ENCODE data around the gene CTRB1.
"Not testable (repeated sequence)": the region's sequence is repeated elsewhere in the genome, so short reads cannot be mapped to it uniquely, and the experiment has no call there.

Gene CTRB1

DNA sequence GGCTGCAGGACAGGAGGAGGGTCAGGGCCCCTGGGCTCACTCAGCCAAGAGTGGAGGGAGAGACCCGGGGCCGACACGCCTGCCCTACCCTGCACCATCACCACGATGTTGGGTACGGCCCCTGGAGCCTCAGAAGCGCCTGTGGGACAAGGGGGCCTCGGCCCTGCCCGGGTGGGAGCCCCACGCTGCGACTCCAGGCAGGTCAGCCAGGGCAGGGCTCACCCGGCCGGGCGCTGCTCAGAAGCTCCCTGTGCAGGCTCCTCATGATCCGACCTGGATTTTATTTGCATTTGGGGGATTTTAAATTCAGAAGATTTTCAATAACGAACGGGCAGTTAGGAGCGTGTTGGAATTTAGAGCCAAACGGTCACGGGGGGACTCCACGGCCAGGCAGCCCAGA, 13.9 kb upstream of the CTRB1 start:
- not testable (repeated sequence) for DNase-seq

DNA sequence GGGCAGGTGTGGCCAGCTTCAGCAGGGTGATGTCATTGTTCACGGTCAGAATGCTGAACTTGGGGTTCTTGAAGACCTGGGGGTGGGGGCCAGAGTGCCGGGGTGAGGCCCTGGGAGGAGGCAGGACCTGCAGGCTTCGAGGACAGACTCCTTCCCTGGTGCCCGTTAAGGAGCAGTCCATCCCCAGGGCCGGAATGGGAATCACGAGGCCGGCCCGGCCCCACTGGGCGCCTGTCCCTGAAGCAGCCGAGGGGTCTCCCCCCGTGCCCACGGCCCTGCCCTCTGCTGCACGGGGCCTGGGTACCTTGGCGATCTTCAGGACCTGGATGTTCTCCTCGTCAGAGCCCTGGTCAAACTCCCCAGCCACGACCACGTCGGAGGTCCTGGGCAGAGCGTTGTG, 13.3 kb upstream of the CTRB1 start:
- not testable (repeated sequence) for DNase-seq

DNA sequence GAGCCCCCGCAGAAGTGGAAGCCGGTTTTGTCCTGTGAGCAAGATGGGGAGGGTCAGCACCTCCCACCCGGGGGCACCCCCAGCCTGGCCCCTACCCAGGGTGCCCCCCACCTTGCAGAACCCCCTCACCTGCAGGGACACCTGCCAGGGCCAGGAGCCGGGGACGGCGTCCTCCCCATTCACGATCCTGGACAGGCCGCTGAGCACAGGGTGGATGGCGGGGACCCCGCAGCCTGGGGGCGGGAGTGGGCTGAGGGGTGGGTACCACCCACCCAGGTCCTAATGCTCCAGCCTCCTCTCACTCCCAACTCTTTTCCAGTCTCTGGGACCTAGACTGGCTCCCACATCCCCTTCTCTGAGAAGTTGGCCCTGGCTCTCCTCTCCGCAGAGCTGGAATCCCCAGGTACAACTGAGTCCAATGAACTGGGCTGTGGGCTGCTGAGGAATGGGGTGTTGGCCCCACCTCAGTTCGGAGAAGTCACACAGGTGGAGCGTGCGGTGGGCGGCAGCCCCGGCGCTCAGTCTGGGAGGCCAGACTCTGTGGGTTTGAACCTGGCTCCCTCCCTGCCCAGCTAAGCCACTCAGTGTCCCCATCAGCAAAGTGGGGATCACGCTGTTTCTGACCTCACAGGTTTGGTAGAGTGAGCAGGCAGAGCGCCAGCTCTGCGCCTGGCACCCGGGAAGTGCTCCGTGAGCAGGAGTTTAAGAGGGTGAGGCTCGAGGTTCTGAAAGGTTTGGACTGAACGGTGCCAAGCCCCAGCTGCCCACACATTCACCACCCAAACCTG, 12.6 kb upstream of the CTRB1 start:
- not testable (repeated sequence) for DNase-seq

DNA sequence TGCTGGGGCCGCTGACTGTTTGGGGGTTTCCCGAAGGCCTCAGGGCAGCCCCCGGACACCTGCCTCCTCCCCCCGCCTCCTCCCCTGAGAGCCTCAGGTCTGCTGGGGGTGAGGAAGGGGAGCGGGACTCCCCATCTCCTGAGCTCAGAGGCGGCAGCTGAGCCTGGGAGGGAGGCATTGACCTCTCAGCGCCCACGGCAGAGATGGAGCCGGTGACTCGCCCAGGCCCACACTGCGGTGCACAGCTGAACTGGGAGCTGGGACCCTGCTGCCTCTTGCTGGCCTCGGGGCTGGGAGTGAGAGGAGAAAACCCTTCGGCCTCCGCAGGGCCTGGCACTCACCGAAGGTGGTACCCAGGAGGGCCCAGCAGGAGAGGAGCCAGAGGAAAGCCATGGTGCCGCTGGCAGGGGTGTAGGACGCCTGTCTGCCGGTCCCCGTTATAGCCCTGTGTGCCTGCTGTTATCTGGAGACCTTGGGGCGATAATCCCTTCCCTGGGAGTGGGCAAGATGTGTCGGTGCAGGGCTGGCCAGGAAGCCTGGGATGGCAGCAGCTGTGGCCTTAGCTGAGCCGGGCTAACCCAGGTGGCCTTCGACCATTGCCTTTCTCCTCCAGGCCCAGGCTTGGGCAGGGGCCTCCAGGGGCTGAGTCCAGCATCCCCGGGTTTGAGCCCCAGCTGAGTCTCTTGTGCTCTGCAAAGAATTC, 11.9 kb upstream of the CTRB1 start, which contains the start of gene CTRB2:
TSS of gene CTRB2 (minus strand) at position 413 of the 703 bp plus-strand sequence. CDS start at position 393, 20 bp downstream.
- no peak for DNase-seq

DNA sequence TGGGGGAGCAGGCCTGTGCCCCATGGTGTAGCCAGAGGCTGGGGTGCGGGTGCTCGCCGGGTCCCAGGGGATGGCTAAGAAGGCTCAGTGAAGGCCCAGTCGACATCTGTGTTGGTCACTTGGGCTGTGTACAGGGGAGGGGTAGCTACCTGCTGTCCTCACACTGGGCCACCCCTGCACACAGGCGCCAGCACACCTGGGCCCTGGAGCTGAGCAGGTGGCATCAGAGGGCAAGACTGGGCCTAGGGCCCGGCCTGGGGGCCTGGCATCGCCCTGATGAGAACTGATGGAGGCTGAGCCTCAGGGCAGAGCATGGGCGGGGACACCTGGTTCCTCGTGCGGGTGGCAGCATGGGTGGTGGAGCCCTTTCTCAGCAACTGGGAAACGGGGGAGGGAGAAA, 11.0 kb upstream of the CTRB1 start:
- DNase-seq: no peak

DNA sequence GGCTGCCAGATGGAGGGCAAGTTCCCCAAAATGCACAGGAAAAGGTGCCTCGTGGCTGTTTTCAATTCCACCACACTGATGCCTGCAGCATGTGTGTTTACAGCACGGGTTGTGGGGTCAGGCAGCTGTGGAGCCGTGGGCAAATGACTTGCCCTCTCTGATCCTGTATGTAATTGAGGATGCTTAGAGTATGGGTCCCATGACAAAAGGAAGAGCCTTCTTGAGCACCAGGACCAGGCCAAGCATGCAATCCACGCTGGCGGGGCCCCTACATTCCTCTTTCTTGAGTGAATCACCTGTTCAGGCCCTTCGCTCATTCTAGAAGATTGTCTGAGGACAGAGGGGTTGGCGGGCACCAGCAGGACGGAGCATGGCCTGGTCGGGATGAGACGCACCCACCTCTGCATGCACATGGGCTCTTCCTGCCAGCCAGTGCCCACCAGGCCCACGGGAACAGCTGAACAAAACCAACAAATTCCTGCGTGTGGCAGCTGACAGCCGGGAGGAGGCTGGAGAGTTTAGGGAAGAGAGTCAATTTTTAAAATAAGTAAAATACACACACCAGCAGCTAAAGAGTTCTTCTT, 10.5 kb upstream of the CTRB1 start:
- DNase-seq: no peak

DNA sequence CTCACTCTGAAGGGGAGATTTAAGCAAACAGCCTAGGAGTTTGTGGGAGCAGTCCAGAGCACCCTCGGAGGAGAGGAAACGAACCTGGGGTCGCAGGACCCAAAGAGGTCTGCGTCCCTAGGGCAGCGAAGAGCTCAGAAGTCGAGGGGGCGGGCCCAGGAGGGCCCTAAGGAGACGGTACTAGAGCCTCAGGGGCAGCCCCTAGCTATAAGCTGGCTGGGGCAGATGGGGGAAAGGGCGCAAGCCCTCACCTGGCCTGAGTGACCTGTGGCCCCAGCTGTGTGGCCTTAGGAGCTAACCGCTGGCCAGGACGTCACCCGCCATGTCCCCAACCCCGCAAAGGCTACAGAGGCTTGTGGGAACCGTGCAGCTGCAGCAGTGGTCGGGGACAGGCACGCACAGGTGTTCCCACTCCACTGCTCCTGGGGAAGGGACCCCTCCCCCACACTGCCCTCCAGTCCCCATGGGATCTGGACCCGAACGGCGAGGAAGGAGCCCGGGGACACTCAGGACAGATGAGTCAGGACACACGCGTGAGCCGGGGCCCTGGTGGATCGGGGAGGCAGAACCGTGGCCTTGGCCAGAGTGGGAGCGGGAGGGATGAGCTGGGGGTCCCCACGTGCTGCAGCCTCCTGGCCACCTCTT, 9.8 kb upstream of the CTRB1 start:
- DNase-seq: no peak

DNA sequence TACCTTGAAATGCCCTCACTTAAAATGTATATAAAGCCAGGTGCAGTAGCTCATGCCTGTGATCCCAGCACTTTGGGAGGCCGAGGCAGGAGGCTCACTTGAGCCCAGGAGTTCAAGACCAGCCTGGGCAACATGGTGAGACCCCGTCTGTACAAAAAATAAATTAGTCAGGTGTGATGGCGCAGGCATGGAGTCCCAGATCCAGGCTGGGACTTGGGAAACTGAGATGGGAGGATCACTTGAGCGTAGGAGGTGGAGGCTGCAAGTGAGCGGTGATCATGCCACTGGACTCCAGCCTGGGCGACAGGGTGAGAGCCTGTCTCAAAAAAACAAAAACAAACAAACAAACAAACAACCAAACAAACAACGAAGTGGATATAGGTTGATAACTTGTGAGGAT, 9.3 kb upstream of the CTRB1 start:
- not testable (repeated sequence) for DNase-seq

DNA sequence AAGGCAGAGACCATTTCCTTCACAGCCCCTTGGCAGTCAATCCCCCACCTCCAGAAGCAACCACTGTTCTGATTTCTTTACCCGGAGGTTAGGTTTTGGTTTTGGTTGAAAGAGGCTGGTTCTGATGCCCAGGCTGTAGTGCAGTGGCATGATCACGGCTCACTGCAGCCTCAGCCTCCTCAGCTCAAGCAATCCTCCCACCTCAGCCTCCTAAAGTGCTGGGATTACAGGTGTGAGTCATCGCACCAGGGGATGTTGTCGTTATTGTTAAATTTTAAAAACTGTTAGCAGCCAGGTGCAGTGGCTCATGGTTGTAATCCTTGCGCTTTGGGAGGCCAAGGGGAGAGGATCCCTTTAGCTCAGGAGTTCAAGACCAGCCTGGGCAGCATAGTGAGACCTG, 8.8 kb upstream of the CTRB1 start:
- DNase-seq: no peak

DNA sequence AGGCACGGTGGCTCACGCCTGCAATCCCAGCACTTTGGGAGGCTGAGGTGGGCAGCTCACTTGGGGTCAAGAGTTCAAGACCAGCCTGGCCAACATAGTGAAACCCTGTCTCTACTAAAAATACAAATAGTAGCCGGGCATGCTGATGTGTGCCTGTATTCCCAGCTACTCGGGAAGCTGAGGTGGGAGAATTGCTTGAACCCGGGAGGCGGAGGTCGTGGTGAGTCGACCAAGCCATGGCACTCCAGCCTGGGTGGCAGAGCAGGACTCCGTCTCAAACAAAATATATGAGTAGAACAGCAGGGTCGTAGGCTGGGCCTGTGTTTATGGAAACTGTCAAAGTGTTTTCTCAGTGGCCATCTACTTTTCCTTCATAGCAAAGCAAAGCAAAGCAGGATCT, 7.5 kb upstream of the CTRB1 start:
- not testable (repeated sequence) for DNase-seq

DNA sequence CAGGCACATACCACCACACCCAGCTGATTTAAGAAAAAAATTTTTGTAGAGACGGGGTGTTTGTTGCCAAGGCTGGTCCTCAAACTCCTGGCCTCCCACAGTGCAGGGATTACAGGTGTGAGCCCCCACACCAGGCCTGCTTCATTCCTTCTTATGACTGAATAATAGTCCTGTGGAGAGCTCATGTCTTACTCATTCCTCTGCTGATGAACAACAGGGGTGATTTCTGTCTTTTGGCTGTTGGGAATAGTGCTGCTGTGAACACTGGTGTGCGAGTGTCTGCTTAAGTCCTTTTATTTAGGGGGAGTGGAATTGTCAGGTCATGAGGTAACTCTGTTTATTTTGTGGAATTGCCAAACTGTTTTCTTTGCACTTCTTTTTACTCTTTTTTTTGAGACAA, 2.7 kb upstream of the CTRB1 start:
- no peak for DNase-seq

DNA sequence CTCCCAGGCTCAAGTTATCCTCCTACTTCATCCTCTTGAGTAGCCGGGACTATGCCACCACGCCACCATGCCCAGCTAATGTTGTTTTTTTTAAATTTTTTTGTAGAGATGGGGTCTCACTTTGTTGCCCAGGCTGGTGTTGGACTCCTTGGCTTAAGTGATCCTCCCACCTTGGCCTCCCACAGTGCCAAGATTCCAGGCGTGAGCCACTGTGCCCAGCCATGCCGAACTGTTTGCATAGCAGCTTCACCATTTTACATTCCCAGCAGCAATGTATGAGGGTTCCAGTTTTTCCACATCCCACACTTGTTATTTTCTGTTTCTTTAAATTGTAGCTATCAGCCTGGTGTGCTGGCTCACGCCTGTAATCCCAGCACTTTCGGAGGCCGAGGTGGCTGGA, 2.2 kb upstream of the CTRB1 start:
- no peak for DNase-seq

DNA sequence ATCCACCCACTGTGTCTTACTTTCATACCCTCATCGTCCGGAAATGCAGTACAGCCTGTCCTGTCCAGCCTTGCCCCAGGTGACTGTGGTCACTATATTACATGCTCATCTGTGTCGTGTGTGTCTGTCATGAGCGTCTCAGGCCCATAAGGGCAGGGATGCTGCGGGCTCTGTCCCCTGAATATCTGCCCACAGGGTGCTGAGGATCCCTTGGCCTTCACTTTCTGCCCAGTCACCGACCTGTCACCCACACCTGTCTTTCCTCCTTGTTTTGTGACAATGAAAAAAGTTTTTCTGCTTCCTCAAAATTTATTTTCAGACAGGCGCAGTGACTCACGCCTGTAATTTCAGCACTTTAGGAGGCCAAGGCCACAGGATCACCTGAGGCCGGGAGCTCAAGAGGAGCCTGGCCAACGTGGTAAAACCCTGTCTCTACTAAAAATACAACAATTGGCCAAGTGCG, 1.4 kb upstream of the CTRB1 start:
- no peak for DNase-seq

DNA sequence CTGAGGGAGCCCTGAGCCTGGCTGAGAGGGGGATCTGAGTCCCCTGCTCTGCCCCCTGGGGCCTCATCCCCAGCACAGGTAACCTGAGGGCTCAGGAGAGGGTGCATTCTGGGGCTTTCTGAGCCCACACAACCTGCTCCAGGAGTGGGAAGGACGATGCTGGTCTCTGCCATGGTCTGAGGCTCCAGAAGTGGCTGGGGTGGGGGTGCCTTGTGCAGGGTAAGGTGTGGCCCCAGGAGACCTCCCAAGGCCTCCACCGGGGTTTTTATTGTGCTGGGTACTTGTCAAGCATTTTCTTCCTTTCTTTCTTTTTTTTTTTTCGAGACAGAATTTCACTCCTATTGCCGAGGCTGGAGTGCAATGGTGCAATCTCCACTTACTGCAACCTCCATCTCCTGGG, 300 bp downstream of the CTRB1 start:
- DNase-seq: no peak

DNA sequence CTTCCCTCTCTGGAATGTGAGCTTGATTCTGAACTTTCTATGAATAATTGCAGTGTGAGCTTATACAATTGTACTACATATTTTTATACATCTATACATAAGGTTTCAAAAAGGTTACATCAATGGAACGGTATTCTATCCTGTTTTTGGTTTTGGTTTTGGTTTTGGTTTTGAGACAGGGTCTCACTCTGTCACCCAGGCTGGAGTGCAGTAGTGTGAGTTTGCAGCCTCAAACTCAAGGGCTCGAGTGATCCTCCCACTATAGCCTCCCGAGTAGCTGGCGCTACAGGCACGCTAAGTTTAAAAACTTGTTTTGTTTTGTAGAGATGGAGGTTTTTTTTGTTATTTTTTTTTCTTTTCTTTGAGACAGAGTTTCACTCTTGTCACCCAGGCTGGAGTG, 1.1 kb downstream of the CTRB1 start:
- no peak for DNase-seq

DNA sequence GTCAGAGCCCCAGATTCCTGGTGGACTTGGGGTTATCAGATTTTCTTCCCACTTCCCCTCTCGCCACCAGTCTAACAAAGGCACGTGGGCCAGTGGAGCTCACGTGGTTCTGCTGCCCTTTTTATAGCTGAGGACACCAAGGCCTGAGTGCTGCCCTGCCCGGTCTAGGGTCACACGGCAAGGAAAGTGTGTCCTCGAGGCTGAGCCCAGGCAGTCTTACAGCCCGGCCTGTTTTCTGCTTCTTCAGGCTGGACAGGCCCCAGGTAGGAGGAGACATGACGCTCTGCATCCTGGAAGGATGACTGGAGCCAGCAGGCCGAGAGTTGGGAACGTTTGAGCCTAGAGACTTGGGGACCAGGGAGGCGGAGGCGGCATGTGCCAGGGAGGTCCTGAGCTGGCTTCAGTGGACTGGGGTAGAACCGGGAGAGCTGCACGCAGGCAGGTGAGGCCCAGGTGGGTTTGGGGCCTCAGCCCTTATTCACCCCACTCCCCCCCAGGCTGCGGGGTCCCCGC, 3.5 kb downstream of the CTRB1 start:
- no peak for DNase-seq

DNA sequence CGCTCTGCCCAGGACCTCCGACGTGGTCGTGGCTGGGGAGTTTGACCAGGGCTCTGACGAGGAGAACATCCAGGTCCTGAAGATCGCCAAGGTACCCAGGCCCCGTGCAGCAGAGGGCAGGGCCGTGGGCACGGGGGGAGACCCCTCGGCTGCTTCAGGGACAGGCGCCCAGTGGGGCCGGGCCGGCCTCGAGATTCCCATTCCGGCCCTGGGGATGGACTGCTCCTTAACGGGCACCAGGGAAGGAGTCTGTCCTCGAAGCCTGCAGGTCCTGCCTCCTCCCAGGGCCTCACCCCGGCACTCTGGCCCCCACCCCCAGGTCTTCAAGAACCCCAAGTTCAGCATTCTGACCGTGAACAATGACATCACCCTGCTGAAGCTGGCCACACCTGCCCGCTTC, 4.3 kb downstream of the CTRB1 start:
- DNase-seq: not testable (repeated sequence)

DNA sequence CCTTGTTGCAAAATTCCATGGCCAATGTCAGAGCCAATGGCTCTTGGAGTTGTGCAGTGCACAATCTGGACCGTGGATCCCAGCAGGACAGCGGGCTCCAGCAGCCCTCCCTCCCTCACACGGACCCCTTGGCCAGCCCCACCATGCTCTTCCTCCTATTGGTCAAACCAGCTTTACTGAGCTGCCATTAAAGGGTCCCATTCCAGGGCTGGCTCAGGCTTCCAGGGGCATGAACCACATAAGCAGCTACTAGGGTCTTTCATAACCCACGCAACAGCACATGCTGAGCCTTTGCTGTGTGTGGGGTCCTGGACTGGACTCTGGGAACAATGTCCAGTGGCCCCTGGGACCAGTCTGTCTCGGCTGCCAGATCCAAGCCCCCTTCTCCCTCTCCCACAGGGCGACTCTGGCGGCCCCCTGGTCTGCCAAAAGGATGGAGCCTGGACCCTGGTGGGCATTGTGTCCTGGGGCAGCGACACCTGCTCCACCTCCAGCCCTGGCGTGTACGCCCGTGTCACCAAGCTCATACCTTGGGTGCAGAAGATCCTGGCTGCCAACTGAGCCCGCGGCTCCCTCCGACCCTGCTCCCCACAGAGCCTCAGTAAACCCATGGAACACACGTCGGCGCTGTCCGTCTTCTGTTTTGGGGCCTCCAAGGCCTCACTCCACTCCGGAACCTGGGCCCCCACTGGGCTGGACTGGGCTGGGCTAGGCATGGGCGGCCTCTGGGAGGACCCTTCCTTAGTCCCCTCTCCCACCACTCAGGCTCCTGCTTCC, 5.7 kb downstream of the CTRB1 start:
- no peak for DNase-seq

DNA sequence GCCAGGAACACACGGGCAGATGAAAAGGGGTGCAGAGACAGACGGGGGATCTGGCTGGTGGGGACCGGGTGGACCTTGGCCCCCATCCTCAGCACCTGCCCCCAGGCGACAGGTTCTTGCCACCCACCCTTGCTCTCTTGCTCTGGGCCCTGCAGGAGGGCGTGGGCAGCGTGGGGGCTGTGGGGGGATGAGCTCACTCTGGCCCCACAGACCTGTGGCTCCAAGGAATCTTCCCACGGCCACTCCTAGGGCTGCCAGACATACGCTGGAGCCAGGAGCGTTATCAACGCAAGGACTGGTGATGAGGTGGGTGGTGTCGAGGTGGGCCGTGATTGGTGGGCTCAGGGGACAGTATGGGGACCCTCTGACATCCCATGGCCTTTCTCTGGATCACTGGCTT, 6.3 kb downstream of the CTRB1 start:
- DNase-seq: no peak

DNA sequence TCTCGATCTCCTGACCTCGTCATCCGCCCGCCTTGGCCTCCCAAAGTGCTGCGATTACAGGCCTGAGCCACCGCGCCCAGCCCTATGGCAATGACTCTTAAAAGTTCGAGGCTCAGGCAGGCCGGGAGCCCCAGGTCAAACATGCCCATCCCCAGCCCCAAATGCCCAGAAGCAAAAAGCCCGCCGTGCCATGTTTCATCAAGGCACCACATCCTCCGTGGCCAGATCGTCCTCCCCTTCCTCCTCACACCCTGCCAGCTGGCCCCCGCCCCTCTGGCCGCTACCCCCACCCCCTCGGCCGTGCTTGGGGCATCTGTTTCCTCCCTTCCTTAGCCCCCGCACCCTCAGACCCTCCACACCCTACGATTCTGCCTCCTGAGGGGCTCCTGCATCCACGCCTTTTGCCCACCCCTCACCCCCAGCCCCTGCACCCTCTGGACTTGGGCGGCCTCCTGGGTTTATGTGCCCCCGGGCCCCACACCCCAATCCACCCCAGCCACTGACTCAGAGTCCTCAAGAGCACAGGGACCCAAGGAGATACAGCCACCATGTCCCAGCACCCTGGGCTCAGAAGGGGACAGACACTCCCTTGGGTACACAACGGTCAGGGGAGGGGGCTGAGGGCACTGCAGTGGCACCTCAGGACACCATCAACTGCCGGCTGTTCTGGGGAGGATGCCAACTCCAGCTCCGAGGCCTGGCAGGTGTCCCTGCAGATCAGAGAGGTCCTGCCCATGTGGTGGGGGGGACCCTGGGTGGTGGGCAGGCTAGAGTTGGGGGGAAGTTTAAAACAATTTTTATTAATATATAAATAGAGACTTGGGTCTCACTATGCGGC, 7.1 kb downstream of the CTRB1 start:
- DNase-seq: no peak

DNA sequence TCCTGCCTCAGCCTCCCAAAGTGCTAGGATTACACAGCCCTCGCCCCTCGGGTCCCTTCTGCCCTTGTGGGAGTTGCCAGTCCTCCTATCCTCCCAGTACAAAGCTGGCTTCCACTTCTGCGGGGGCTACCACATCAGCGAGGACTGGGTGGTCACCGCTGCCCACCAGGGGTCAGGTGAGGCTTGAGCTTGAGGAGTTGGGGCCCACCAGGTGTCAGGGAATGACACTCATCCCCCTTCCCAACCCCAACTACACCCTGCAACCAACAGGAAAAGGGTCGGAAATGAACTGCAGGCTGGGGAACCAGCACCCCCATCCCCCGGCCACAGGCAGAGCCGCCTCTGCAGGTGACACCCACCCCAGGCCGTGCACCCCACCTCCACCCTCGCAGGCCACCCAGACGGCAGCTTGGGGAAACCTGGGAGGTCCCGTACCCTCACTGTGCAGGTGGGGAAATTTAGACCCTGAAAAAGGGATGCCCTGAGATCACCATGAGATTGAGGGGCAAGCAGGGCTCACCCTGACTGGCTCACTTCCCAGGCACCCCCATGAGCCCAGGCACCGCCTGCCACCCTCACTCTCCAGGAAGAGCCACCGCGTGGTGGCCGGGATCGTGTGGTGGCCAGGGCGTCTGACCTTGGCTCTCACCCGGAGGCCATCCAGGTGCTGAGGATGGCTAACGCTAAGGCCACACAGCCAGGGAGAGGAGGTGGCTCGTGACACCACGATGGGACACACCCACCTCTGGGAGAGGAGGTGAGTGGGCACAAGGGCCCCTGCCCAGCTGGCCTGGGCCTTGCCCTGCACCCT, 8.0 kb downstream of the CTRB1 start:
- DNase-seq: no peak
